ENCODE results near the gene CDKN2B.

CDKN2B gene

GRCh38 chr9:22053178-22053577 lies 44.1 kb upstream of the CDKN2B start:
- no peak for TF ChIP-seq CTCF (IDR thresholded peaks at IDR 0.05; ENCODE audit: insufficient read depth, low read length, missing control alignments)
- no peak for DNase-seq (ENCODE audit: low read depth, low spot score)
- no peak overlapping the region for H3K4me3 ChIP-seq (ENCODE audit: low read depth, low read length)
- POLR2A ChIA-PET, result no interaction called here
- CTCF ChIA-PET, result interaction anchor here (0.6 to 10.9 kb wide), 8 partner anchors 13 to 240 kb away, joined by 3 to 81 read pairs (median 9); partner anchors contain the start of gene CDKN2B

GRCh38 chr9:22052376-22052945 lies 43.4 kb upstream of the CDKN2B start:
- POLR2A ChIA-PET, result no interaction called here
- CTCF ChIA-PET, result interaction anchor here (0.8 to 10.9 kb wide), 8 partner anchors 9 to 239 kb away, joined by 3 to 81 read pairs (median 9); partner anchors contain the start of gene CDKN2B
- TF ChIP-seq CTCF (IDR thresholded peaks at IDR 0.05; ENCODE audit: insufficient read depth, low read length, missing control alignments), result no peak
- no peak overlapping the region for H3K4me3 ChIP-seq (ENCODE audit: low read depth, low read length)
- peak; percentile 76 for DNase-seq (ENCODE audit: low read depth, low spot score)

GRCh38 chr9:22050924-22051323 lies 41.8 kb upstream of the CDKN2B start:
- ChIA-PET CTCF (interaction anchor here (1.0 to 10.9 kb wide), 6 partner anchors 11 to 238 kb away, joined by 3 to 81 read pairs (median 6); partner anchors contain the start of gene CDKN2B), POLR2A (no interaction called here)
- DNase-seq (ENCODE audit: low read depth, low spot score), result no peak
- H3K4me3 ChIP-seq (ENCODE audit: low read depth, low read length), result no peak overlapping the region
- no peak for TF ChIP-seq CTCF (IDR thresholded peaks at IDR 0.05; ENCODE audit: insufficient read depth, low read length, missing control alignments)

- no peak overlapping the region for H3K4me3 ChIP-seq (ENCODE audit: low read depth, low read length)
- POLR2A ChIA-PET, result no interaction called here
- CTCF ChIA-PET, result interaction anchor here (1.0 to 10.9 kb wide), 6 partner anchors 9 to 237 kb away, joined by 3 to 81 read pairs (median 4); no protein-coding TSS in a partner anchor
- TF ChIP-seq CTCF (IDR thresholded peaks at IDR 0.05; ENCODE audit: insufficient read depth, low read length, missing control alignments), result no peak
- no peak for DNase-seq (ENCODE audit: low read depth, low spot score)
These were observed 40.3 kb upstream of the CDKN2B start for GRCh38 chr9:22049411-22049810.

- no peak overlapping the region for H3K4me3 ChIP-seq (ENCODE audit: low read depth, low read length)
- no peak for DNase-seq (ENCODE audit: low read depth, low spot score)
- TF ChIP-seq CTCF (IDR thresholded peaks at IDR 0.05; ENCODE audit: insufficient read depth, low read length, missing control alignments), result no peak
- POLR2A ChIA-PET, result no interaction called here
- CTCF ChIA-PET, result interaction anchor here (1.0 to 10.9 kb wide), 4 partner anchors 8 to 236 kb away, joined by 3 to 81 read pairs (median 7); no protein-coding TSS in a partner anchor
These were observed 38.5 kb upstream of the CDKN2B start for GRCh38 chr9:22047596-22047995.

- CTCF ChIA-PET, result interaction anchor here (1.0 to 1.8 kb wide), 5 partner anchors 8 to 234 kb away, joined by 3 to 6 read pairs (median 5); partner anchors contain the start of gene CDKN2B
- DNase-seq (ENCODE audit: low read depth, low spot score), result no peak
- POLR2A ChIA-PET, result no interaction called here
- H3K4me3 ChIP-seq (ENCODE audit: low read depth, low read length), result no peak overlapping the region
- no peak for TF ChIP-seq CTCF (IDR thresholded peaks at IDR 0.05; ENCODE audit: insufficient read depth, low read length, missing control alignments)
These were observed 37.3 kb upstream of the CDKN2B start for GRCh38 chr9:22046243-22046885.
